ENCODE results near the gene KRTAP5-9.
"Not testable (repeated sequence)": the region's sequence is repeated elsewhere in the genome, so short reads cannot be mapped to it uniquely, and the experiment has no call there.

KRTAP5-9 gene

GRCh38 chr11:71548120-71548519 lies at the start of gene KRTAP5-9:
Gene KRTAP5-9 (plus strand): TSS chr11:71548420. CDS start chr11:71548658, 238 bp downstream.
- no peak for DNase-seq

- no peak for DNase-seq
These were observed 49.1 kb upstream of the KRTAP5-9 start for GRCh38 chr11:71499125-71499524.

GRCh38 chr11:71499546-71499945 lies 48.7 kb upstream of the KRTAP5-9 start:
- no peak for DNase-seq

GRCh38 chr11:71500601-71501021 lies 47.6 kb upstream of the KRTAP5-9 start:
- no peak for DNase-seq

GRCh38 chr11:71501071-71501985 lies 46.9 kb upstream of the KRTAP5-9 start:
- no peak for DNase-seq

- DNase-seq = no peak
These were observed 46.2 kb upstream of the KRTAP5-9 start for GRCh38 chr11:71502026-71502425.

GRCh38 chr11:71502871-71503435 lies 45.3 kb upstream of the KRTAP5-9 start:
- no peak for DNase-seq

GRCh38 chr11:71504531-71504930 lies 43.7 kb upstream of the KRTAP5-9 start:
- peak; percentile 81 for DNase-seq

- peak; percentile 56 for DNase-seq
These were observed 43.2 kb upstream of the KRTAP5-9 start for GRCh38 chr11:71505001-71505400.

- no peak for DNase-seq
These were observed 42.4 kb upstream of the KRTAP5-9 start for GRCh38 chr11:71505781-71506180.

GRCh38 chr11:71507102-71507501 lies 41.1 kb upstream of the KRTAP5-9 start:
- DNase-seq = no peak

GRCh38 chr11:71518506-71519471 lies 29.4 kb upstream of the KRTAP5-9 start:
- DNase-seq = no peak

GRCh38 chr11:71519546-71519945 lies 28.7 kb upstream of the KRTAP5-9 start:
- DNase-seq = no peak

GRCh38 chr11:71525188-71525937 lies 22.9 kb upstream of the KRTAP5-9 start:
- no peak for DNase-seq

GRCh38 chr11:71525938-71526495 lies 22.2 kb upstream of the KRTAP5-9 start:
- DNase-seq = no peak

- DNase-seq = not testable (repeated sequence)
These were observed 21.2 kb upstream of the KRTAP5-9 start, which contains the start of gene KRTAP5-7 for GRCh38 chr11:71526796-71527575. Gene KRTAP5-7 (plus strand): TSS chr11:71527267. CDS start chr11:71527301, 34 bp downstream.

- DNase-seq = no peak
These were observed 20.5 kb upstream of the KRTAP5-9 start for GRCh38 chr11:71527576-71528210.

GRCh38 chr11:71530602-71531001 lies 17.6 kb upstream of the KRTAP5-9 start:
- DNase-seq = no peak

GRCh38 chr11:71532036-71532610 lies 16.1 kb upstream of the KRTAP5-9 start:
- DNase-seq = no peak
